ENCODE measurements around the gene SPNS2. TPM values are rescaled to one million over a fixed set of nuclear protein-coding genes. Genes with fewer than 3 reads are reported as not detected.

Gene SPNS2
- total and polyA plus RNA-seq, 10 of the 15 experiments (the other 5 are each of a cell fraction or from before 2014, with no cell fraction given) = 0.04 to 1.1 (median 0.23) TPM; not detected in 2

DNA sequence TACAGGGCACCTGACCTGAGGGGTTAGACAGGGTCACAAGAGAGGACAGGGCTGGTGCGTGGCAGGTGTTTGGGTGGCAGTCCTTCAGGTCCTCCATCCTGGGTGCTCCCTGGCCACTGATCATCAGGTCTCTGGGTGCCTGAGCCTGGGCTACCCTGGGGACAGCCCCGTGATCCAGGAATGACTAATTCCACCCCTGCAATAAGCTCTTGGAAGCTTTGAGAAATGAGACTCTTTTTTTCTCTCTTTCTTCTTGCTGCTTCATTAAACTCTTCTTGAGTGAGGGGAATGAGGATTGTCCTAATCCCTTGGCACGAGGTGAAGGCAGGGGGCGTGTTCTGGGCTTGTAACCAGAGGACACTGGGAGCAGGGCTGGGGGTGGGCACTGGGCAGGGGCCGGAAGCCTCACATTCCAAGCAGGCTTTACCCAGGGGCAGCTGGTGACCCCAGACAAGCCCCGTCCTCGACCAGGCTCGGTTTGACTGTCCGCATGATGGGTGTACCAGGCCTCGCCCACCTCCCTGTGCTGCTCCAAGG, 21.4 kb upstream of the SPNS2 start (continued):
- TF ChIP-seq MLLT1 (IDR thresholded peaks at IDR 0.05) (no peak), RB1 (IDR thresholded peaks at IDR 0.05; ENCODE audit: borderline replicate concordance) (no peak), ASH2L (IDR thresholded peaks at IDR 0.05; ENCODE audit: borderline replicate concordance, low read depth) (no peak), ZBTB4 (CRISPR knock-in tag; IDR thresholded peaks at IDR 0.05) (no peak)
- TF ChIP-seq, protein P1, sequence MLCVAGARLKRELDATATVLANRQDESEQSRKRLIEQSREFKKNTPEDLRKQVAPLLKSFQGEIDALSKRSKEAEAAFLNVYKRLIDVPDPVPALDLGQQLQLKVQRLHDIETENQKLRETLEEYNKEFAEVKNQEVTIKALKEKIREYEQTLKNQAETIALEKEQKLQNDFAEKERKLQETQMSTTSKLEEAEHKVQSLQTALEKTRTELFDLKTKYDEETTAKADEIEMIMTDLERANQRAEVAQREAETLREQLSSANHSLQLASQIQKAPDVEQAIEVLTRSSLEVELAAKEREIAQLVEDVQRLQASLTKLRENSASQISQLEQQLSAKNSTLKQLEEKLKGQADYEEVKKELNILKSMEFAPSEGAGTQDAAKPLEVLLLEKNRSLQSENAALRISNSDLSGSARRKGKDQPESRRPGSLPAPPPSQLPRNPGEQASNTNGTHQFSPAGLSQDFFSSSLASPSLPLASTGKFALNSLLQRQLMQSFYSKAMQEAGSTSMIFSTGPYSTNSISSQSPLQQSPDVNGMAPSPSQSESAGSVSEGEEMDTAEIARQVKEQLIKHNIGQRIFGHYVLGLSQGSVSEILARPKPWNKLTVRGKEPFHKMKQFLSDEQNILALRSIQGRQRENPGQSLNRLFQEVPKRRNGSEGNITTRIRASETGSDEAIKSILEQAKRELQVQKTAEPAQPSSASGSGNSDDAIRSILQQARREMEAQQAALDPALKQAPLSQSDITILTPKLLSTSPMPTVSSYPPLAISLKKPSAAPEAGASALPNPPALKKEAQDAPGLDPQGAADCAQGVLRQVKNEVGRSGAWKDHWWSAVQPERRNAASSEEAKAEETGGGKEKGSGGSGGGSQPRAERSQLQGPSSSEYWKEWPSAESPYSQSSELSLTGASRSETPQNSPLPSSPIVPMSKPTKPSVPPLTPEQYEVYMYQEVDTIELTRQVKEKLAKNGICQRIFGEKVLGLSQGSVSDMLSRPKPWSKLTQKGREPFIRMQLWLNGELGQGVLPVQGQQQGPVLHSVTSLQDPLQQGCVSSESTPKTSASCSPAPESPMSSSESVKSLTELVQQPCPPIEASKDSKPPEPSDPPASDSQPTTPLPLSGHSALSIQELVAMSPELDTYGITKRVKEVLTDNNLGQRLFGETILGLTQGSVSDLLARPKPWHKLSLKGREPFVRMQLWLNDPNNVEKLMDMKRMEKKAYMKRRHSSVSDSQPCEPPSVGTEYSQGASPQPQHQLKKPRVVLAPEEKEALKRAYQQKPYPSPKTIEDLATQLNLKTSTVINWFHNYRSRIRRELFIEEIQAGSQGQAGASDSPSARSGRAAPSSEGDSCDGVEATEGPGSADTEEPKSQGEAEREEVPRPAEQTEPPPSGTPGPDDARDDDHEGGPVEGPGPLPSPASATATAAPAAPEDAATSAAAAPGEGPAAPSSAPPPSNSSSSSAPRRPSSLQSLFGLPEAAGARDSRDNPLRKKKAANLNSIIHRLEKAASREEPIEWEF (IDR thresholded peaks at IDR 0.05; ENCODE audit: insufficient replicate concordance, low read depth, low read length) = no peak
